GM23248 (cell line): ENCODE measurements around the gene CCNH.

Experiments used
- EZH2 ChIP-seq: fragments of 200-600 bp; sonication (generic); IDR thresholded peaks from 2 replicates; pipeline ENCODE4 v1.6.1; 2018; ENCODE audit warnings: antibody characterized with exemption, mild to moderate bottlenecking; ENCODE audit not compliant: insufficient read depth, poor library complexity, severe bottlenecking
- EZH2phosphoT487 ChIP-seq: fragments of 200-600 bp; sonication (generic); IDR thresholded peaks from 2 replicates; pipeline ENCODE4 v1.6.1; 2018; ENCODE audit warnings: antibody characterized with exemption, moderate library complexity, mild to moderate bottlenecking, low read depth; ENCODE audit not compliant: insufficient read depth

GRCh38 chr5:87400305-87400899 is 12.3 kb downstream of the CCNH start:
- TF ChIP-seq EZH2phosphoT487 (no peak), EZH2 (no peak)
